ENCODE results near the gene HIP1.
"Not testable (repeated sequence)": the region's sequence is repeated elsewhere in the genome, so short reads cannot be mapped to it uniquely, and the experiment has no call there.

Gene HIP1

GRCh38 chr7:75738975-75739795 is 444 bp upstream of the HIP1 start:
- peak; percentile 82 for DNase-seq

- no peak for DNase-seq
These were observed 711 bp downstream of the HIP1 start for GRCh38 chr7:75737856-75738603.

- DNase-seq, result no peak
These were observed 3.0 kb downstream of the HIP1 start for GRCh38 chr7:75735581-75736350.

GRCh38 chr7:75734586-75735458 is 3.9 kb downstream of the HIP1 start:
- no peak for DNase-seq

- no peak for DNase-seq
These were observed 5.7 kb downstream of the HIP1 start for GRCh38 chr7:75732764-75733630.

GRCh38 chr7:75732016-75732521 is 6.7 kb downstream of the HIP1 start:
- no peak for DNase-seq

GRCh38 chr7:75729851-75730274 is 8.9 kb downstream of the HIP1 start:
- no peak for DNase-seq

- DNase-seq, result no peak
These were observed 10.7 kb downstream of the HIP1 start for GRCh38 chr7:75727881-75728593.

GRCh38 chr7:75727351-75727750 is 11.4 kb downstream of the HIP1 start:
- DNase-seq, result not testable (repeated sequence)

GRCh38 chr7:75725306-75725705 is 13.4 kb downstream of the HIP1 start:
- no peak for DNase-seq

GRCh38 chr7:75723444-75723843 is 15.3 kb downstream of the HIP1 start:
- no peak for DNase-seq

- no peak for DNase-seq
These were observed 16.4 kb downstream of the HIP1 start for GRCh38 chr7:75722373-75722772.

- not testable (repeated sequence) for DNase-seq
These were observed 16.8 kb downstream of the HIP1 start for GRCh38 chr7:75721922-75722321.

- DNase-seq, result no peak
These were observed 17.3 kb downstream of the HIP1 start for GRCh38 chr7:75721426-75721825.

- no peak for DNase-seq
These were observed 19.1 kb downstream of the HIP1 start for GRCh38 chr7:75719626-75720025.

- no peak for DNase-seq
These were observed 20.2 kb downstream of the HIP1 start for GRCh38 chr7:75718390-75719031.

GRCh38 chr7:75717746-75718145 is 21.0 kb downstream of the HIP1 start:
- not testable (repeated sequence) for DNase-seq

- no peak for DNase-seq
These were observed 21.6 kb downstream of the HIP1 start for GRCh38 chr7:75716992-75717626.

GRCh38 chr7:75715864-75716263 is 22.9 kb downstream of the HIP1 start:
- DNase-seq, result no peak
